Ramos (cell line): ENCODE results near the gene HAT1.

ENCODE experiments used
- in situ Hi-C: fragments of 300-500 bp; cut with MboI; formaldehyde crosslinking; loops from one replicate; pipeline ENCODE4 v1.14.3; 2022; ENCODE audit warnings: low sequenced_read_pairs; ENCODE audit not compliant: unreplicated experiment

The HAT1 gene

DNA sequence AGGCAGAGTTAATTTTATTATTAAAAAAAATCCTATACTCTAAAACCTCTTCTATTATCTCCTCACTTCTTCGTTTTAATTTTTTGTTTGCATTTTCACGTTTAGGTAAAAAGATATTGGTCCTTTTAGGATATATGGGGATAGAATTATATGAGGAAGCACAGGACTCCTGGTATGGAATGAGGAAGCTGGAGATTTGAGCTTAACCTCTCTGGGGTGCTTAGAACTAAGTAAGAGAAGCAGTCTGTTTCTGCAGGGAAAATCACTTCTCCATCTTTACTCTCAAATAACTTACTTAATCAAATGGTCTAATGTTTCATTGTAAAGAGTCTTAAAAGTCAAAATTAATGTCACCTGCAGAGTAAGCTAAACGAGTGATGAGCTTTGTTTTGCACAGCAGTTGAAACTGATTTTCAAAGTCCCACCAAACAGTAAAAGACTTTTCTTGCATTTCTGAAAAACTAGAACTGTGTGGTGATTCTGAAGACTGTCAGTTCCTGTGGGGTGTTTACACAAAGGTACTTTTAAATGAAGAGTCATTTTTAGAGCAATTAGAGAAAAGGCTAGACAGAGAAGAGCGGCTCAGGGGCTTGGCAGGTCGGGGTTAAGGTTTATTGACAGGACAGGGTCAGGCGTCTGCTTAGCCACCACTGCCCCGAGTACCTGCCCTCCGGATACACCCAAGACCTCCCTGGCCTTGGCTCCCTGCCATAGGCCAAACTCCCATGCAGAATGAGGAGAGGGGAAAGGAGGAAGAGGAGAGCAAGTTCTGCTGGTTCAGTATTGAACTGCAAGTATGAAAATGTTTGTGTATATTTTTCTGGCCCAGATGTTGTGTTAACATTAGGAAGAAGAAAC, 99.0 kb downstream of the HAT1 start:
- in situ Hi-C loops: no loop called here

DNA sequence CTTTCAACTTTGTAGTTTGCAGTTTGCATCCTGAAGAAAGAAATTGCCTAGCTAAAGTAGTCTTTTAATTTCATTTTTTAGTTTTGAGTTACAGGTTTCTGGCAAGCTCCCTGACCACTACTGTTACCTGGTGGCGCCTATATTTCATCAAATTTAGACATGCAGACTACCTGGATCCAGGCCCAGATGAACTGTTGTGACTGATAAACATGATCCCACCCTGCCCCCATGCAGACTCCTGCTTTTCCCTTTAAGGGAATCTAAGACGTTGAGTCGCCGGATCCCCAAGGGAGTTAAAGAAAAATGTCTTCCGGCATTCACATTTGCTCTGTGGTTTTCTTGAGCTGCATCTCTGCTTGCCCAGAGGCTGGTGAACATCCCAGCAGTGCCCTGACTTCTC, 99.7 kb downstream of the HAT1 start:
- in situ Hi-C loops: no loop called here

DNA sequence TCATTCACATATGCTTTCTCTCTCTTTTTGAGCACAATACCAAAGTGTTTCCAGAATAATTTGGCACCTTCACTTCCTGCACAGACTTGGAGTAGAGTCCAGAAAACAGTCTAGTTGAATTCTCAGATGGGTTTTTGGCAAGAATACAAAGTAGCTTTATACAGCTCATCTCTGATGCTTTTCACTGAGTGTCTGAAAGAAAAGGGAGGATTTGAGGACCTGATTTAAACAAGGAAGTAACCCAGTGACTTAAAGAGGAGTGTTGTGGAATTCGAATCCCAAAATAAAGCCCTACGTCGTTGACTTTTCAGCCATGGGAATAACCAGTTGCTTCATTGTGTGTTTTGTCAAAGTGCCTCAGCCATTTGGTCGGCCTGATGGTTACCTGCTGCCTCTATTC, 109.3 kb downstream of the HAT1 start:
- in situ Hi-C loops: no loop called here
